PC-9 (cell line): Measurements from ENCODE around the gene CHD1L.

Source experiments
- EZH2 ChIP-seq: fragments of 200-600 bp; sonication (generic); IDR thresholded peaks from 2 replicates; pipeline ENCODE4 v1.8.0; 2017; ENCODE audit warnings: antibody characterized with exemption, low read depth
- TF ChIP-seq, protein P1 (sequence below): fragments of 200-600 bp; sonication (generic); conservative IDR thresholded peaks from 2 replicates; pipeline ENCODE4 v1.6.1; 2017; ENCODE audit warnings: mixed run types, antibody characterized with exemption, mild to moderate bottlenecking, moderate library complexity

DNA sequence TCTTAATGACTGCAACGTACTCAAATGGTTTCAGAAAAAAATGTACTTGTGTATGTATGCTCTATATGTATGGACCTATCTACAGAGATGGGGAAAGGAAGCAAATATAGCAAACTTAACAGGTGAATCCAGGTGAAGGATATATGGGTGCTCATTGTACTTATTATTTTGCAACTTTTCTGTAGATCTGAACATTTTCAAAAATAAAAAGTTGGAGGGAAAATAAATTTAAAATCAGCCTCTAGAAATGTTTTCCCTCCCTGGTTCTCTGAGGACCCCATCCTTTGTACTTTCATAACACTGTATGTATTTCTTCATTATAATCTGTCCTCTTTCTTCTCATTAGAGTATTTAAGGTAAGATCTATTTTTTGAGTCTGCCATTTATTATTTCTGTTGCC lies 35.3 kb upstream of the CHD1L start:
- TF ChIP-seq, protein P1, sequence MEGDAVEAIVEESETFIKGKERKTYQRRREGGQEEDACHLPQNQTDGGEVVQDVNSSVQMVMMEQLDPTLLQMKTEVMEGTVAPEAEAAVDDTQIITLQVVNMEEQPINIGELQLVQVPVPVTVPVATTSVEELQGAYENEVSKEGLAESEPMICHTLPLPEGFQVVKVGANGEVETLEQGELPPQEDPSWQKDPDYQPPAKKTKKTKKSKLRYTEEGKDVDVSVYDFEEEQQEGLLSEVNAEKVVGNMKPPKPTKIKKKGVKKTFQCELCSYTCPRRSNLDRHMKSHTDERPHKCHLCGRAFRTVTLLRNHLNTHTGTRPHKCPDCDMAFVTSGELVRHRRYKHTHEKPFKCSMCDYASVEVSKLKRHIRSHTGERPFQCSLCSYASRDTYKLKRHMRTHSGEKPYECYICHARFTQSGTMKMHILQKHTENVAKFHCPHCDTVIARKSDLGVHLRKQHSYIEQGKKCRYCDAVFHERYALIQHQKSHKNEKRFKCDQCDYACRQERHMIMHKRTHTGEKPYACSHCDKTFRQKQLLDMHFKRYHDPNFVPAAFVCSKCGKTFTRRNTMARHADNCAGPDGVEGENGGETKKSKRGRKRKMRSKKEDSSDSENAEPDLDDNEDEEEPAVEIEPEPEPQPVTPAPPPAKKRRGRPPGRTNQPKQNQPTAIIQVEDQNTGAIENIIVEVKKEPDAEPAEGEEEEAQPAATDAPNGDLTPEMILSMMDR = no peak
- no peak for TF ChIP-seq EZH2
